OCI-LY1 (cell line): ENCODE data around the gene SIGLEC5.

Experiments
- H2AFZ ChIP-seq: fragments of 200-600 bp; sonication (generic), shearing (Covaris generic); 2 replicates; pipeline ENCODE4 v1.6.0; 2014; ENCODE audit warnings: antibody characterized with exemption, mild to moderate bottlenecking, low read length
- H3F3A ChIP-seq: fragments of 200-600 bp; sonication (generic), shearing (Covaris generic); 2 replicates; pipeline ENCODE4 v1.6.0; 2014; ENCODE audit warnings: mild to moderate bottlenecking, antibody characterized with exemption, low read length, moderate library complexity; ENCODE audit not compliant: insufficient read depth
- H3K27ac ChIP-seq: fragments of 200-600 bp; sonication (generic); 2 replicates; pipeline ENCODE4 v1.5.1; 2014; ENCODE audit warnings: low read length, mixed run types, mild to moderate bottlenecking, low read depth; ENCODE audit not compliant: poor library complexity, severe bottlenecking
- H3K27me3 ChIP-seq: fragments of 200-600 bp; sonication (generic); 2 replicates; pipeline ENCODE4 v1.6.0; 2014; ENCODE audit warnings: antibody characterized with exemption, mild to moderate bottlenecking, low read length, moderate library complexity; ENCODE audit not compliant: insufficient read depth
- H3K36me3 ChIP-seq: fragments of 200-600 bp; sonication (generic); 2 replicates; pipeline ENCODE4 v1.6.1; 2014; ENCODE audit warnings: mild to moderate bottlenecking, antibody characterized with exemption, low read length, moderate library complexity, mixed read lengths; ENCODE audit not compliant: insufficient read depth
- H3K4me1 ChIP-seq: fragments of 200-600 bp; sonication (generic); 2 replicates; pipeline ENCODE4 v1.5.1; 2014; ENCODE audit warnings: mild to moderate bottlenecking, low read length, moderate library complexity; ENCODE audit not compliant: insufficient read depth, severe bottlenecking
- H3K4me2 ChIP-seq: fragments of 200-600 bp; sonication (generic), shearing (Covaris generic); 2 replicates; pipeline ENCODE4 v1.6.1; 2014; ENCODE audit warnings: low read length
- H3K4me3 ChIP-seq: fragments of 200-600 bp; sonication (generic); 2 replicates; pipeline ENCODE4 v1.5.1; 2014; ENCODE audit warnings: low read length, low read depth, mild to moderate bottlenecking, mixed read lengths; ENCODE audit not compliant: poor library complexity, severe bottlenecking
- H3K79me2 ChIP-seq: fragments of 200-600 bp; shearing (Covaris generic); 2 replicates; pipeline ENCODE4 v1.6.1; 2016; ENCODE audit warnings: mixed run types, low read length, mixed read lengths; ENCODE audit not compliant: insufficient read depth
- H3K9ac ChIP-seq: fragments of 200-600 bp; sonication (generic), shearing (Covaris generic); 2 replicates; pipeline ENCODE4 v1.6.1; 2014; ENCODE audit warnings: mild to moderate bottlenecking, low read length, mixed read lengths
- H3K9me2 ChIP-seq: fragments of 200-600 bp; sonication (generic), shearing (Covaris generic); 2 replicates; pipeline ENCODE4 v1.6.1; 2014; ENCODE audit warnings: low read depth, mild to moderate bottlenecking, low read length, mixed read lengths
- H3K9me3 ChIP-seq: fragments of 200-600 bp; shearing (Covaris generic); 2 replicates; pipeline ENCODE4 v1.6.1; 2014; ENCODE audit warnings: low read length, mixed read lengths
- H4K20me1 ChIP-seq: fragments of 200-600 bp; sonication (generic), shearing (Covaris generic); 2 replicates; pipeline ENCODE4 v1.6.0; 2016; ENCODE audit warnings: mild to moderate bottlenecking, low read length; ENCODE audit not compliant: insufficient read depth
- EZH2 ChIP-seq: fragments of 200-600 bp; sonication (generic), shearing (Covaris generic); IDR thresholded peaks from 2 replicates; pipeline ENCODE4 v1.8.0; 2017; ENCODE audit warnings: borderline replicate concordance, mixed run types, mild to moderate bottlenecking, antibody characterized with exemption, low read length, moderate library complexity, mixed read lengths
- TF ChIP-seq, protein P1 (sequence below): fragments of 200-600 bp; sonication (generic), shearing (Covaris generic); IDR thresholded peaks from 2 replicates; pipeline ENCODE4 v1.5.1; 2017; ENCODE audit warnings: mild to moderate bottlenecking, antibody characterized with exemption, low read length, moderate library complexity, mixed read lengths

Gene SIGLEC5

GRCh38 chr19:51610576-51610975, 19.6 kb downstream of the SIGLEC5 start:
- no peaks in the 10 kb centered on the region for H4K20me1 ChIP-seq
- no peaks in the 10 kb centered on the region; the same call in 1 of the 2 replicates for H3K36me3 ChIP-seq
- no peak overlapping the region for H3K4me2 ChIP-seq
- no peak overlapping the region for H3K9ac ChIP-seq
- no peaks in the 10 kb centered on the region for H3K79me2 ChIP-seq
- peaks cover 5% of the 10 kb centered on the region for H3F3A ChIP-seq
- 0 out of 2 replicates have a peak, but pooled peaks cover 4% of the 10 kb centered on the region for H3K9me3 ChIP-seq
- no peak overlapping the region for H3K27ac ChIP-seq
- no peaks in the 10 kb centered on the region for H3K9me2 ChIP-seq
- peaks cover 27% of the 10 kb centered on the region for H3K4me1 ChIP-seq
- TF ChIP-seq, protein P1, sequence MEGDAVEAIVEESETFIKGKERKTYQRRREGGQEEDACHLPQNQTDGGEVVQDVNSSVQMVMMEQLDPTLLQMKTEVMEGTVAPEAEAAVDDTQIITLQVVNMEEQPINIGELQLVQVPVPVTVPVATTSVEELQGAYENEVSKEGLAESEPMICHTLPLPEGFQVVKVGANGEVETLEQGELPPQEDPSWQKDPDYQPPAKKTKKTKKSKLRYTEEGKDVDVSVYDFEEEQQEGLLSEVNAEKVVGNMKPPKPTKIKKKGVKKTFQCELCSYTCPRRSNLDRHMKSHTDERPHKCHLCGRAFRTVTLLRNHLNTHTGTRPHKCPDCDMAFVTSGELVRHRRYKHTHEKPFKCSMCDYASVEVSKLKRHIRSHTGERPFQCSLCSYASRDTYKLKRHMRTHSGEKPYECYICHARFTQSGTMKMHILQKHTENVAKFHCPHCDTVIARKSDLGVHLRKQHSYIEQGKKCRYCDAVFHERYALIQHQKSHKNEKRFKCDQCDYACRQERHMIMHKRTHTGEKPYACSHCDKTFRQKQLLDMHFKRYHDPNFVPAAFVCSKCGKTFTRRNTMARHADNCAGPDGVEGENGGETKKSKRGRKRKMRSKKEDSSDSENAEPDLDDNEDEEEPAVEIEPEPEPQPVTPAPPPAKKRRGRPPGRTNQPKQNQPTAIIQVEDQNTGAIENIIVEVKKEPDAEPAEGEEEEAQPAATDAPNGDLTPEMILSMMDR, result no peak
- TF ChIP-seq EZH2, result no peak
- H2AFZ ChIP-seq, result no peak overlapping the region
- no peak overlapping the region for H3K4me3 ChIP-seq
- no peaks in the 10 kb centered on the region for H3K27me3 ChIP-seq

GRCh38 chr19:51607920-51608562, 22.2 kb downstream of the SIGLEC5 start:
- Histone ChIP-seq H3K9me3 (0 out of 2 replicates have a peak, but pooled peaks cover 4% of the 10 kb centered on the region), H3F3A (peaks cover 5% of the 10 kb centered on the region), H3K27ac (peak overlapping the region; percentile 84), H3K9me2 (no peaks in the 10 kb centered on the region), H3K4me2 (peak overlapping the region; percentile 23; the same call in 1 of the 2 replicates), H3K4me1 (peaks cover 27% of the 10 kb centered on the region), H3K9ac (no peak overlapping the region), H4K20me1 (no peaks in the 10 kb centered on the region), H3K4me3 (no peak overlapping the region), H3K79me2 (no peaks in the 10 kb centered on the region), H2AFZ (no peak overlapping the region), H3K27me3 (no peaks in the 10 kb centered on the region), H3K36me3 (no peaks in the 10 kb centered on the region; the same call in 1 of the 2 replicates)
- no peak for TF ChIP-seq EZH2
- TF ChIP-seq, protein P1, result peak; percentile 91

DNA sequence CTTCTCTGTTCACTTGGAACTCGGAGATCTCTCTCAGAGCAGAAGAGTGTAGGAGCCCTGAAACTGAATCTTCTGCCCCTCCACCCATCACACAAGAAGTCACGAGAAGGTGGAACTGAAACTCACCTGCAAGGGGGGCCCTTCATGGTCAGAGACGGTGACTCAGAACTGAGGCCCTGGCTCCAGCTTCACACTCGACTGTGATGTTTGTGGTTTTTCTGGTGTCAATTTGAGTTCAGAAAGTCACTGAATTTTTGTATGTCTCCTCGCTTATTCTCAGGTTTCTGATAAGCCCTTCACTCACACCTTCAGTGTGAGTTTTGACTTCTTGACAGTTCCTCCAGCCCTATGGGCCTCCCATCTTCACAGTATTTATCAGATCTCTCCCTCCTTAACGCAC, 23.1 kb downstream of the SIGLEC5 start:
- peaks cover 27% of the 10 kb centered on the region for H3K4me1 ChIP-seq
- H3K4me3 ChIP-seq, result no peak overlapping the region
- no peaks in the 10 kb centered on the region for H3K9me2 ChIP-seq
- H3K36me3 ChIP-seq, result no peaks in the 10 kb centered on the region; the same call in 1 of the 2 replicates
- no peaks in the 10 kb centered on the region for H3K79me2 ChIP-seq
- peak overlapping the region; percentile 84 for H3K27ac ChIP-seq
- TF ChIP-seq, protein P1, result no peak
- no peak for TF ChIP-seq EZH2
- no peak overlapping the region for H2AFZ ChIP-seq
- peaks cover 5% of the 10 kb centered on the region for H3F3A ChIP-seq
- no peak overlapping the region; the same call in 1 of the 2 replicates for H3K9ac ChIP-seq
- no peaks in the 10 kb centered on the region for H3K27me3 ChIP-seq
- peak overlapping the region; percentile 45 for H3K4me2 ChIP-seq
- H3K9me3 ChIP-seq, result no peaks in the 10 kb centered on the region
- no peaks in the 10 kb centered on the region for H4K20me1 ChIP-seq
